Cardiac atrium fibroblast (primary cell): ENCODE data around the gene TOX3. TPM values are rescaled to one million over a fixed set of nuclear protein-coding genes. Genes with fewer than 3 reads are reported as not detected.

Experiments
- total RNA-seq: library from RNA; depleted of rRNA; stranded (reverse); fragments of >200 nt; gene quantifications from 2 replicates; pipeline ENCODE4 v1.2.3, GENCODE V29; 2015

TOX3 gene
- total RNA-seq, result not detected in 2 replicates

DNA sequence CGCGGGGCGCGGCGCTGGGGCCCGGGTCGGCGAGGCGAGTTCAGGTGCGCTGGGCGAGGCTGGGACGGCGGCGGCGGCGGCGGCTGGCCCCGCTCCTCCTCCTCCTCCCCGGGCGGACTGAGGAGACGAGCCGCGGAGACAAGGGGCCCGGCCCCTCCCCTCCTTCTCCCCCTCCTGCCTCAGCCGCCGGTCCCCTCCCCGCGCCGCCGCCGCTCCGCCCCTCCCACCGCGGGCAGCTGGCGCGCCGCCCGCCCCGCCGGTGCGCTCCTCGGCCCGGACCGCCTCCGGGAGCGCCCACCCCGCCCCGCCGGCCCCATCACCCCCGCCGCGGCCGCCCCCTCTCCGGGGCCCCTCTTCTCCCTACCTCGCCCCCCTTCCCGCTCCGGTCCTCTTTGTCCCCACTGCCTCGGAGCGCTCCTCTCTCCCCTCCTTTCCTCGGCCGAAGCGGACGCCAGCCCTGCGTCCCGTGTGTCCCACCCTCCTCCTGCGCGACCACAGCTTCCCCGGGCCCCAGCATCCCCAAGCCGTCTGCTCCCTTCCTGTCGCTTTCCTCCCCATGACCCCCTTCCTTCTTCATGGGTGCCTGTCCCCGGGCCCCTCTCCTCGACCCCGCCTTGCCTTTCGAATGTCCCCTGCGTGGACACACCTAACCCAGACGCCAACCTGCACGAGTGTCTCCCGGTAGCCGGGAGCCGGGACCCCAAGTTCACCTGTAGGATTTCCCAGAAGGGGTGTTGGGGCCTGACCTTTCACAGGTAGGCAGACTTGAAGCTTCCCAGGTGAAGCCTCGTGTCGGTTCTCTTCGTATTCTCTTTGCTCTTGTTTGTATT lies at the start of gene TOX3:
TSS of gene TOX3 (minus strand) at position 140 of the 830 bp plus-strand sequence. CDS start 420 bp downstream, outside the sequence.

